DOHH2 (cell line): ENCODE measurements around the gene PPP2R5E.

Source experiments
- EZH2phosphoT487 ChIP-seq: fragments of 200-600 bp; sonication (generic); IDR thresholded peaks from 2 replicates; pipeline ENCODE4 v1.6.1; 2017; ENCODE audit warnings: borderline replicate concordance, mild to moderate bottlenecking, antibody characterized with exemption, low read length, moderate library complexity, mixed read lengths
- TF ChIP-seq, protein P1 (sequence below): fragments of 200-600 bp; sonication (generic); IDR thresholded peaks from one replicate; pipeline ENCODE4 v1.5.1; 2014; ENCODE audit warnings: antibody characterized with exemption, mild to moderate bottlenecking, low read depth, low read length; ENCODE audit not compliant: poor library complexity, severe bottlenecking

DNA sequence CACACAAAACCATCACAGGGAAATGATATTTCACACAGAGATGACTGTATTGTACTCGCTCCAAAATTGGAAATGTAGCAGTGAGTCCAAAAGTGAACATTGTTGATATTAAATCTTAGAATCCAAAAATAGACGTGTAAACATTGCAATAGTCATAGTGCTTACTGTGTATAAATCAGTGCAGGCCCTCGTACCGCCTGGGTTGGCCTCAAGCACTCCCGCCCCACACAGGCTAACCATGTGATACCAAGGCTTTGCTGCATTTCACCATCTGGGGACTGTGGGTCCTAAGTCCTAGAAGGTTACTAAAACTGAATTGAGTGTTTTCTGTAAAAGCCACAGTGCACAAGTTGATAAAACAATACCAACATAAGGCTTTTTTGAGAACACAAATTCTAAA, 107.3 kb downstream of the PPP2R5E start:
- TF ChIP-seq, protein P1, sequence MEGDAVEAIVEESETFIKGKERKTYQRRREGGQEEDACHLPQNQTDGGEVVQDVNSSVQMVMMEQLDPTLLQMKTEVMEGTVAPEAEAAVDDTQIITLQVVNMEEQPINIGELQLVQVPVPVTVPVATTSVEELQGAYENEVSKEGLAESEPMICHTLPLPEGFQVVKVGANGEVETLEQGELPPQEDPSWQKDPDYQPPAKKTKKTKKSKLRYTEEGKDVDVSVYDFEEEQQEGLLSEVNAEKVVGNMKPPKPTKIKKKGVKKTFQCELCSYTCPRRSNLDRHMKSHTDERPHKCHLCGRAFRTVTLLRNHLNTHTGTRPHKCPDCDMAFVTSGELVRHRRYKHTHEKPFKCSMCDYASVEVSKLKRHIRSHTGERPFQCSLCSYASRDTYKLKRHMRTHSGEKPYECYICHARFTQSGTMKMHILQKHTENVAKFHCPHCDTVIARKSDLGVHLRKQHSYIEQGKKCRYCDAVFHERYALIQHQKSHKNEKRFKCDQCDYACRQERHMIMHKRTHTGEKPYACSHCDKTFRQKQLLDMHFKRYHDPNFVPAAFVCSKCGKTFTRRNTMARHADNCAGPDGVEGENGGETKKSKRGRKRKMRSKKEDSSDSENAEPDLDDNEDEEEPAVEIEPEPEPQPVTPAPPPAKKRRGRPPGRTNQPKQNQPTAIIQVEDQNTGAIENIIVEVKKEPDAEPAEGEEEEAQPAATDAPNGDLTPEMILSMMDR = no peak
- no peak for TF ChIP-seq EZH2phosphoT487
